ENCODE measurements around the gene VRK3. TPM values are rescaled to one million over a fixed set of nuclear protein-coding genes. Genes with fewer than 3 reads are reported as not detected.

Gene VRK3
- total RNA-seq, 1 donor from 2014 or later, result 33.6 TPM

DNA sequence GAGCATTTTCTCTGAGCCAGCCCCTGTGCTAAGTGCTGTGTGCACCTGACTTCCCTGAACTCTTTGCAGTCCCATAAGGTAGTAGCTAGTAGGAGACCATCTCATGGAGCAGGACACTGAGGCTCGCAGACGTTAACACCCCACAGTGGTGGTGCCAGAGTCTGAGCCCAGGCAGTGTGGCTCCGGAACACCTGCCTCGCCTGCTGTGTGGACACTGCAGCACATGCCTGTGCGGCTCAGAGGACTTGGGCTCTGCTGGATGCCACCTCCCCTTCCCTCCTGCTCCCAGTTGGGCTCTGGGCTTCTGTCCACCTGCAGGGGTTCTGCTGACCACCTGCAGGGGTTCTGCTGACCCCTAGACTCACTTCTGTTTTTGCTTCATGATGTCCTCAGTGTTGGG, 37.2 kb downstream of the VRK3 start:
- no peak overlapping the region for H3K4me3 ChIP-seq (ENCODE audit: low read depth, low read length)
- no peak for DNase-seq (ENCODE audit: low read depth)
- TF ChIP-seq CTCF (conservative IDR thresholded peaks at IDR 0.05; ENCODE audit: low read depth, low read length), result no peak

GRCh38 chr19:49987159-49987698, 37.9 kb downstream of the VRK3 start:
- DNase-seq (ENCODE audit: low read depth), result peak; percentile 64
- TF ChIP-seq CTCF (conservative IDR thresholded peaks at IDR 0.05; ENCODE audit: low read depth, low read length), result peak; percentile 2
- H3K4me3 ChIP-seq (ENCODE audit: low read depth, low read length), result no peak overlapping the region

- TF ChIP-seq CTCF (conservative IDR thresholded peaks at IDR 0.05; ENCODE audit: low read depth, low read length), result no peak
- DNase-seq (ENCODE audit: low read depth), result no peak
- no peak overlapping the region for H3K4me3 ChIP-seq (ENCODE audit: low read depth, low read length)
Observed at GRCh38 chr19:49986354-49986753, 38.8 kb downstream of the VRK3 start.

GRCh38 chr19:49985871-49986270, 39.3 kb downstream of the VRK3 start:
- H3K4me3 ChIP-seq (ENCODE audit: low read depth, low read length), result no peak overlapping the region
- DNase-seq (ENCODE audit: low read depth), result no peak
- no peak for TF ChIP-seq CTCF (conservative IDR thresholded peaks at IDR 0.05; ENCODE audit: low read depth, low read length)

DNA sequence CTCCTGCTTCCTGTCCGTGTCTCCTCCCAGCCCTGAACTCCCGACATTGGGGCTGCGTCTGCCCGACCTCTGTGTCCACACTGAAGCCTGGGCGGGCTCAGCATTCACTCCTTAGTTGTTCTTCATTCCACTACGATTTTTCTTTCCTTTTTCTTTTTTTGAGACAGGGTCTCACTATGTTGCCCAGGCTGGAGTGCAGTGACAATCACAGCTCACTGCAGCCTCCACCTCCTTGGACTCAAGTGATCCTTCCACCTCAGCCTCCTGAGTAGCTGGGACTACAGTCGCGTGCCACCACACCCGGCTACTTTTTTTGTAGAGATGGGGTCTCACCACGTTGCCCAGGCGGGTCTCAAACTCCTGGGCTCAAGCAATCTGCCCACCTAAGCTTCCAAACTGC, 40.7 kb downstream of the VRK3 start:
- DNase-seq (ENCODE audit: low read depth), result no peak
- TF ChIP-seq CTCF (conservative IDR thresholded peaks at IDR 0.05; ENCODE audit: low read depth, low read length), result no peak

GRCh38 chr19:49983645-49984229, 41.4 kb downstream of the VRK3 start:
- TF ChIP-seq CTCF (conservative IDR thresholded peaks at IDR 0.05; ENCODE audit: low read depth, low read length), result peak; percentile 91
- no peak for DNase-seq (ENCODE audit: low read depth)
- H3K4me3 ChIP-seq (ENCODE audit: low read depth, low read length), result no peak overlapping the region

More for the DNA sequence above, 40.7 kb downstream of the VRK3 start:
- H3K4me3 ChIP-seq (ENCODE audit: low read depth, low read length), result no peak overlapping the region

Measured in epithelial cell of proximal tubule (primary cell).